RPMI8226 (cell line): ENCODE measurements around the gene ADARB1.

Experiments
- DNase-seq: peaks from one replicate; pipeline ENCODE4 v3.0.0-alpha.2; 2015

ADARB1 gene

DNA sequence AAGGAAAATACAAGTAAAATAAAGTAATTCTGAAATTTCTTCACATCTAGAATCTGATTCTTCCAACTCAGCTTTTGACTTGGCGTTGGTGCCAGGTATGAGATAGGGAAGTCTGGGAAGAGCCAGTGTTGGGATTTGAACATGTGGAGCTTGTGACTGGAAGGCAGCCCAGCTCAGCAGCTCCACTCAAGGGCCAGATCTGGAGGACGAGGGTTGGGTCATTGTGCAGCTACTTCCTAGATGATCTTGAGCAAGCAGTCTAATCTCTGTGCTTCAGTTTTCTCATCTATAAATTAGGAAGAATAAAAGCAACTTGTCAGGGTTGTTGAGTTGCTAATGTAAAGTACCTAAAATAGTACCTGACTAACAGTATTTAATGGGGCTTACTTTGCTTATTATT lies 5.0 kb downstream of the ADARB1 start:
- no peak for DNase-seq

DNA sequence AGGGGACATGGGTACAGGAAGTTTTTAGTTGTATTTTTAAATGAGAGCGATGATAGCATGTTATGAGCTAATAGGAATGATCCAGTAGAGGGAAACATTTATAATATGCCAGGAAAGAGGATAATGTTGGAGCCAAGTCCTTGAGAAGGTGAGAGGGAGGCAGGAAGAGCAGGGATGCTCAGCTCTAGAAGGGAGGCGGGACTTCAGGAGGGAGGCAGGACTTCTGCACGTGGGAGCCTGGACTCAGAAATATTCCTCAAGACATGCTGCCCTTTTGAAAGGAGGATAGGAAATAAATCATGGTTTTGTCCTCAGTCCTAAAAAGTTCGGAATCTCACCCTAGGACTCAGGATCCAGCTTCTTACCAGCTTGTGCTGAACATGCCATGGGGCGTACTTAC lies 5.9 kb downstream of the ADARB1 start:
- no peak for DNase-seq

DNA sequence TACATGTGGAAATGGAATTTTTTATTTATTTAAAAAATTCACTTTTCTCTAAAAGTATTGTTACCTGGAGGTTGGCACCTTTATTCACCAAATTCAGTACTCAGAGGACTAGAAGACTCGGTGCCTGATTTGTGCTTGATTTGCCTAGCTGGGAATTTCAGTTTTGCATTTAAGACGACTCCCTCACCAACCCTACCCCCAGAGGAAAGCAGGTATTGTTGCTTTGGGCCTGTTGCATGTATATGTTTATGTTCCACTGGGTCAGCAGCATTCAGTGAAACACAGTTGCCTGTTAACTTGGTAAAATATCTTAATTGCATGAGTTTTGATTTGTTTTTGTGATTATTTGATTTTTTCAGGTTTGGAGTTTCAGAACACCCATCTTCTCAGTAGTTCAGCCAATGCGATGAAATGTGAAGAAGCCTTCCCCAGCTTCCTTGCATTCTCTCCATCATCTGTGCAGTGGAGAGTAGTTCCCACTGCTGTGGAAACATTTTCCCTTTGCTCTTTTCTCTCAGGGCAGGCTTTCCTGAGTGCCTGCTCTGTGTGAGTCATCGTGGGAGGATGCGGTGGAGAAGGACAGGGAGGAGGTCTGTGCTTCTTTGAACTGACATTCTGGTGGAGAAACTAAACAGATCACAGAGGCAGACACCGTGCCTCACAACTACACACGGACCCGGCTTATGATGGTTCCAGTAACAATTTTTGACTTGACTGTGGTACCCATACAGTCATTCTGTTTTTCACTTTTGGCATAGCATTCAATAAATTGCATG lies 6.4 kb downstream of the ADARB1 start:
- no peak for DNase-seq

DNA sequence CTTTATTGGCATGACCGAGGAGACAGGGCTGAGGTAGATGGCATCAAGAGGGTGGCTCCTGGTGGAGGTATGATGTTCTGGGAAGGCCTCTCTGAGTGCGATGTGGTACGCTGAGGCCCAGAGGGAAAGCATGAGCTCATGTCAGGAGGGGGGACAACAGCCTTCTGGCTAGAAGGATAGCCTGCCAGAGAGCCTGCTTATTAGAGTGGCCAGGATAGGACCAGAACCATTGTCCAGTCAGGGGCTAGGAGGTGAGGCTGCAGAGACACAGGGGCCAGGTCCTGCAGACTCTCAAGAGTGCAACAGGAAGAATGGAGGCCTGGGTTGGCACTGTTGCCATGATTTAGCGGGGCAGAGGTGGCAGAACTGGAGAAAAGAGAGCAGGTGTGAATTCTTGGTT lies 7.3 kb downstream of the ADARB1 start:
- no peak for DNase-seq

DNA sequence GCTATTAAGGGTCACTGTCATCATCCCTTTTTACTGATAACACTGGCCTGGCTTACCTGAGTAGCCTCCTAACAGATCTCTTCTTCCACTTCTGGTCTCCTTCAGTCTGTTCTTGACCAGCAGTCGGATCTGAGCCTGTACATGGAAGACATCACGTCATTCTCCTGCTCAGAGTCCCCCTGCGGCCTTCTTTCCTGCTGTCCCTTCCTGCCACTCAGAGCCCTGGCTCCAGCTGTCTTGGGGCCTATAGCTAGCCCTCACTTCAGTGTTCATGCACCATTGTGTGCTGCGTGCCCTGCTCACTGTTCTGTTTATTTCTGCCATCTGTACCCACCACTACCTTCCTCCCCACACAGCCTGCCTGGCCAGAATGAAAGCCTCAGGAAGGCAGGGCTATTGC lies 8.4 kb downstream of the ADARB1 start:
- DNase-seq, result no peak

DNA sequence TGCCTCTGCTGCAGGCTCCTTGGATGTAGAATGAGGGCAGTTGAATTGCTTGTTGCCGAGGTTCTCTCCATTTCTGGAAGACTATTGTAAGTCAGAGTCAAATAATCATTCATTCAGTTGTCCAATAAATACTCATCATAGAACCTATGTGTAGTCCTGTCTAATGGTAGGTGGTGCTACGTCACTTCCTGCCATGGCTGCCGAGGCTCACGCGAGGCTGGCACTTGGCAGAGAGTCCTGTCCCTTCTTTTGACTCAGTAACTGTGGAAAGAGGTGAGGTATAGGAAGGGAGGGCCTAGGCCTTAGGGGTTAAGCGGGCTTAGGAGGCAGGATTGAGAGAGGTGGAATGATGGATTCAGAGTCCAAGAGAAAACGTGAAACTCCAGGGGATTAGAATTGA lies 9.7 kb downstream of the ADARB1 start:
- DNase-seq, result no peak

DNA sequence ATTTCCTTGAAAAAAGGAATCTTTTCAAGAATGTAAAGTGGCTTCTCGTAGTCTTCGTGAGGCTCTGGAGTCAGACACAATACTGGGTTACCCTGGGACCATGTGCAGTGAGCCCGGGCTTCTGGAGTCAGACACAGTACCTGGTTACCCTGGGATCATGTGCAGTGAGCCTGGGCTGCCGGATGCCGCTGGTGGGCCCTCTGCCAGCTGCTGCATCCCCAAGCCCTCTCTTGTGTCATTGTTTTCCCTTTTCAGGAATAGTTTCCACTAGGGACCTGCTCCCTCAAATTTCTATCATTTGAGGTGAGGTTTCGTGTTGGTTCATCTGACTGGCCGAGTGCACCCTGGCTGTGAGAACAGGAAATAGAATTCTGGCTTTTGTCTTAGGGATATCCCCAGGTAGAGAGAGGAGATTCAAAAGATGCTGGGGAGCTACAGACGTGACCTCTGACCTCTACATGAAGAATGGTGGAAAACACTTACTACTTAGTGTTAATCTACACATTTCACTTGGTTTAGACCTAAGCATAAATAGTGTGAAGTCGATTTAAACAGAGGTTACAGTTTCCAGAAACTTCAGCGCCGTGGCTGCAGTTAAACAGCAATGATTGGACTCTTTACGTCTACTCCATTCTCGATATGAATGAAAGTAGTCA lies 10.6 kb downstream of the ADARB1 start:
- DNase-seq, result no peak

DNA sequence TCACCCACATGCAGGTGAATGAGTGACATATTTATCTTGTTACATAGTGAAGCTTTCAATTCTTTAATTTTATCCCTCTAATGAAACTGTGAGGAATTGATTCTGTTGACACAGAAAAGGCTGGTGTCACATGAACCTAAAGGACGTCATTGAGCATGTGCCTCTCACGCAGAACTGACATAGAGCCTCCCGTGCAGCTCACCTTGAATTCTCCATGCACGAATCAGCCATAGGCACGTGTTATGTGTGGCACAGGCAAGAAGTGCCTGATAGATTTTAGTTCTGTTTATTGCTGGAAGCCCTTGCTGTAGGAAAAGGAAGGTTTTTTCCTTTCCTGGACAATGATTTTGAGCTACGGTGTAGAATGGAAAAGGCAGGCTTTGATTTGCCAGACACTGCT lies 11.3 kb downstream of the ADARB1 start:
- DNase-seq, result no peak

DNA sequence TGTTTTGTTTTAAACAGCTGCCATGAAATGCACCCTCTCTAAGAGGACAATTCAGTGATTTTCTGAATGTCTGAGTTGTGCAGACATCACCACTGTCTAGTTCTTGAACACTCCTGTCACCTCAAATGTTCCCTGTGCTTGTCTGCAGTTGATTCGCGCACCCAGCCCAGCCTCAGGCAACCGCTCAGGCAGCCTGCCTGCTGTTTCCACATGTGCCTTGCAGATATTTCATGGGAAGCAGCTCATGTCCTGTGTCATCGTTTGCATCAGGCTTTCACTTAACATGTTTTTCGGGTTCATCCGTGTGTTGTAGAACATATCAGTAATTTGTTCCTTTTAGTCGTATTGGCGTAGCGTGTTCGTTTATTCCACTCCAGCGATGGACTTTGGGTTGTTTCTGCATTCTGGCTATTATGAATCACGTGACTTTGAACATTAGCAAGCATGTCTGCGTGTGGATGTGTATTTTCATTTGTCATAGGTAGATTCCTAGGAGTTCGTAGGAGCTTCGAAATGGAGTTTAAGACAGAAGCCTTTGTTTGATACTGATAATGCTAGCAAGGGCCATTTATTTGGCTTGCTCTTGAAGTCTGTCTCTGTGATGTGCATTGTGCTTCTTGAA lies 12.1 kb downstream of the ADARB1 start:
- no peak for DNase-seq

DNA sequence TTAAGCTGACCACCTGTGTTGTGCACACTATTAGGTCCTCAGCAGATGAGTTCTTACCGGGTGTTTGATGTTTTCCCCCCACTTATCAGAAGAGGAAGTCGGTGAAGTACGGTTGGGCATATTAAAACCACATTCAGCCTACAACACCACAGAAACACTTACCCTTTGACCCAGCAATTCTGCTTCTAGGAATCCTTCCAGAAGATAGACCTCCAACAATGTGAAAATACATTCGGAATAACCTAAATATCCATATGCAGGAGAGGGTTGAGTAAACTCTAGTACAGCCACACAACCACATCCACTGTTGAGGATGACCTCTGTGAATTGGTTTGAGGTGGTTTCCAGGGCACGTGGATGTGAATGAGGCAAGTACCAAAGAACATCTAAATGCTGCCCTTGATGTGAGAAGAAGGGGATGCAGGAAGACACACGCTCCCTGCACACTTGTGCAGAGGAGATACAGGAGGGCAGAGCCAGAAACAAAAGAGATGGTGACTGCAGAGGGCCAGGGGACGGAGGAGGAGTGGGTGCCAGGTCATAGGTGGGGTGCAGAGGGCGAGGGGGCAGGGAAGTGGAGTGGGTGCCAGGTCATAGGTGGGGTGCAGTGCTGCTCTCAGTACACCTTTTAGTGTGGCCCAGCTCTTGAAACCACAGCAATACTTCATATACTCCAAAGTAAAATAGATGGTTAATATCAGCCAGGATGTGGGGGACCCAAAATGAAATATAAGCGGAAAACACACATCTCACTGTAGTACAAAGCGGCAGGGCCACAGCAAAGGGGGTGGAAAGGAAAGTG lies 12.8 kb downstream of the ADARB1 start:
- no peak for DNase-seq

DNA sequence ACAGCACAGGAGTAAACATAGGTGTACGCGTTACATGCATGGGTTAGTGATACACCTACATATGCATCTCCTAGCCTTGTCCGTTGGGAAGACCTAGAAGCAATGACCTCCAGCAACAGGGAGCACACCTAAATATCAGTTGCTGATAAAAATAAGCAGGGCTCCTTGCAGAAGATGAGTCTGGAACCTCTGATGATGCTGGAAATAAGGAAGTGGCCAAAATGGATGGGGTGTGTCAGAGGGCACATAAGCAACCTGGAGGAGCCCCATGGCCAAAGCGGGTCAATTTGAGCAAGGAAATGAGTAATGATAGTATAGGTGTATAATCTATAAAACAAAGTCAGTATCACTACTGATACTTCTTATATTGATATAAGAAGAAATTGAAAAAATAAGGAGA lies 13.7 kb downstream of the ADARB1 start:
- DNase-seq, result no peak

DNA sequence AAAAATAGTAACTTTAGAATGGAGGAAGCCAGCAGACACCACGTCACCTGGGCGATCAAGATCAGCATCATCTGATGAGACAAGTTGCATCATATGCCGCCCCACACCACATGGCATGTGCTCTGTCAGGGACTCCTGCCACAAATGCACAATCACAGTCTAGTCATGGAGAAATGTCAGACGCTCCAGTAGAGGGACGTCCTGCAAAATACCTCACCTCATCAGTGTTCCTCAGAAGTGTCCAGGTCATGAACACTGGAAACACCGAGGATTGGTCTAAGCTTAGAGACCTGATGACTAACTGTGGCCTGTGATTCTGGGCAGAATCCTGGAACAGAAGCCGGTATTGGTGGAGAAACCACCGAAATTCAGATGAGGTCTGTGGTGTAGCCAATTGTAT lies 14.3 kb downstream of the ADARB1 start:
- DNase-seq, result no peak

DNA sequence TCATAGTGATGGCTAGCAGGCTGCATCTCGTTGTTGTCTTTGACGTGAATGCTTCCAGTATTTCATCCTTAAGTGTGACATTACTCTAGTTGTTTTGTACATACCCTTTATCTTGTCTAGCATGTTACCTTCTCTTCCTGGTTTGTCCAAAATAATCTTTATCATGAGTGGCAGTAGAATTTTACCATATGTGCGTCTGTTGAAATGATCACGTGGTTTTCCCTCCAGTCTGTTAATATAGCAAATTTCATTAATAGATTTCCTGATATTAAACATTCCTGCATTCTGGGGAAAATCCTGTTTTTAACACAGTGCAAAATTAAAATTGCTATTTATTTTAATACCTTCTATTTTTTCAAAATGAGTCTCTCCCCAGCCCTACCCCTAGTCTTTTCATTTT lies 15.6 kb downstream of the ADARB1 start:
- no peak for DNase-seq

DNA sequence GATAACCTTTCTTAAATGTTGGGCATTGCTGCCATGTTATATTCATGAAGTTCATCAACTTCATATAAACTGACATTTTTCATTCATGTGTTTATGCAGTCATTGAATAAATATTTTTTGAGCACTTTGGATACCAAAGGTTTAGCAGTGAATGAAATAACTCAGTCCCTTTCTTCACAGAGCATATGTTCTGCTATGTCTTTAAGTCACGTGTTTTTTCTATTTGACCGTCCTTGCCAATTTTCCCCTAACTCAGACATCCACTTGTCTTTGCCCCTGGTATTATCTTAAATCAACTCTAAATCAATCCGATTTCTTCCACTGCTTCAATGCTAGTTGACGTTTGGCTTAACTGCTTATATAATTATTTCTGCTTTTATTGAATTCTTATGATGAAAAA lies 16.6 kb downstream of the ADARB1 start:
- no peak for DNase-seq

DNA sequence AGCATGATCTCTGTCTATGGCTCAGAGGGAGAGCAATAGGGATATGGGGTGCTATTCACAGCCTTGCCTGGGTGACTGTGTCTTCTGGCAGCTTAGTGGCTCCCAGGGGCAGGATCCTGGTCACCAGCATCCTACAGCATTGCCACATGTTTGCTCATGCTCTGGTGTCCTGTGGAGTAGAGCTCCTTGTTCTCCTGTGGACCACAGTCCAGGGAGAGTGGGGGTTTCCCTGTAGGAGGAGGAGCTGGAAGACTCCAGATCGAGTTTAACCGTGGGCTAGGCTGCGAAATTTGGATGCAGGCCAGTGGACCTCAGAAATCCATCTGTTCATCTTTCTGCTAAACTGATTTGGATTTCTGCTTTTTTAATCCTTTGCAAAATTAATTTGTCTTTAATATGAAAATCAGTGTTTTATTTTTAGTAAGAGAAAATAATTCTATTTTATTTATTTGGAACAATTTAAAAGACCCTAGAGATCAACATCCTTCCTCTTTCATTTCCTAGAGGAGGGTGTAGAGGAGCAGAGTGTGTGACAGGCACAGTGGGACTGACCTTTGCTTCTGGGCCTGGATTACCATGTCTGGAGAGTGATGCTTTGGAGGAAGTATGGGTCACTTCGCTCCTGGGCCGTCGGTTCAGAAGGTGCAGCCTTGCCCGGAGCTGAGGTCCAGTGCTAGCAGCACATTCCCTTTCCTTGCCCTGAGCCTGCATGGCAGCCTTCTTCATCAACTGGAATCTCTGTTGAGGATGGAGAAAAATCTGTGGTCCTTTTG lies 17.4 kb downstream of the ADARB1 start:
- no peak for DNase-seq

DNA sequence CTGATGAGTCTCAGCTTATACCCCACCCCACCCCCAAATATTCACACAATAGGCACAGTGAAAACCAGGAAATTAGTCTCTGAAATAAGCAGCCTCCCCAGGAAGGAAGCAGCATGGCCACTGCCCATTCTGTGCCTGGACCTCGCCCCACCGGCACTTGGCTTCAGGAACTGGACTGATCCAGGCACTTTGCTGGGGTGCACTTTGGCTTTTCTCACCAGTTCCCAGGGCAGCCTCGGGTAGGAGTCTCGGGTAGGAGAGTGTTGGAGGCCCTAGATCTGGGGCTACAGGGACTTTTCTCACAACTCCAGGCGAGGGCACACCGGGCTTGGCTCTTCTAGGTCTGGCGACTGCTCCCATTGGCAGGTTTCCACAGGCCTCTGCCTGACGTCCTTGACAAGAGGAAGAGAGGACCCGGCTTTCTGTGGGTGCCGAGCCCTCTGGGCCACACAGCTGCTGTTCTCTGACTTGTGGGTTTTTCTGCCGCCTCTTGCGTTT lies 18.7 kb downstream of the ADARB1 start:
- peak; percentile 83 for DNase-seq

DNA sequence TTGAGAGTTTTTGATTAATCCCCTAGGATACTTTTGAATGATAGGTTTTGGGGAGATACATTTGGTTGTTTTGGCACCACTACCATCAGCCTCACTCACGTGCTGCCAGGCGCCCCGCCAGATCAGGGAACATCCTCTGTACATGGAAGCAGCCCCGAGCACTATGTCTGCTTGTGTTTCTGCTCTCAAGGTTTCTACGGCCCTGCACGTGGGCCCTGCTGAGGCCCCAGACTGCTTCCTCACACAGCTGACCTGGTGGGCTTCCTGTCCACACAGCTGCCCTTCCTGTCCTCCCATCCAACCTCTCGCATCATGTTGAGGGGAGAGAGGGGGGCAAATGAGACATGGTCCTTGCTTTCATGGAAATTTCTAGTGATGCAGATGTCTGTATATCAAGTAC lies 20.0 kb downstream of the ADARB1 start:
- no peak for DNase-seq

DNA sequence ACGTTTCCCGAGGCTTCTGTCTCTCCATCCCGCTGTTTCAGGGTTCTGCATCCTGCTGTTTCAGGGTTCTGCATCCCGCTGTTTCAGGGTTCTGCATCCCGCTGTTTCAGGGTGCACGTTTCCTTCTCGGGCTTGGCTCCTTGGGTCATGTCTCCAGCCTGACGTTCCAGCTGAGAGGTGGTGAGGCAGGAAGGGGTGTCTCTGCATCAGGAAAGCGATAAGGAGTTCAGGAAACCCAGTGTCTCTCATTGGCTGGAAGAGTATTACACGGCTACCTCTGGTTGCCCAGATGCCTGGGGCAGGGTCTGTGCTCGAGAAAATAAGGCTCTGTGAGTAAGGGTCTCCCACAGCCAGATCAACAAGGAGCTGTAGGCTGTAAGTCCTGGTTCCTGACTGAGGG lies 21.1 kb downstream of the ADARB1 start:
- DNase-seq, result no peak

DNA sequence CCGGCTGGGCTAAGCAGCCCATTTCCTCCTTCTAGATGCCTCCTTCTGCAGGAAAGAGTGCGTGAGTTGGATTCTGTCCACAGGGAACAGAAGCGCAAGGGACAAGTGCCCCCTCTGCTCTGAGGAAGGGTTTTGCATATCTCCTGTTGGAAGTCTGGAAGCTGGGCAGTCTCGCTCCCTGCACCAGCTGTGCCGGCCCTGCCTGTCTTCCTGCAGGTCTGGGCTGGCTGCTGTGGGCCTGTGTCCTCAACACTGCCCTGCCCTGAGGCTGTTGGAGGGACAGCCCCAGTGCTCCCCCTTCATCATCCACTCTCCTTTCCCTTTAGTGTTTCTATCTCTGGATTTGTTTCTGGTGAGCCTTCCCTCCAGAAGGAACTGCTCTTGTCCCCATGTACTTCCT lies 21.8 kb downstream of the ADARB1 start:
- no peak for DNase-seq

DNA sequence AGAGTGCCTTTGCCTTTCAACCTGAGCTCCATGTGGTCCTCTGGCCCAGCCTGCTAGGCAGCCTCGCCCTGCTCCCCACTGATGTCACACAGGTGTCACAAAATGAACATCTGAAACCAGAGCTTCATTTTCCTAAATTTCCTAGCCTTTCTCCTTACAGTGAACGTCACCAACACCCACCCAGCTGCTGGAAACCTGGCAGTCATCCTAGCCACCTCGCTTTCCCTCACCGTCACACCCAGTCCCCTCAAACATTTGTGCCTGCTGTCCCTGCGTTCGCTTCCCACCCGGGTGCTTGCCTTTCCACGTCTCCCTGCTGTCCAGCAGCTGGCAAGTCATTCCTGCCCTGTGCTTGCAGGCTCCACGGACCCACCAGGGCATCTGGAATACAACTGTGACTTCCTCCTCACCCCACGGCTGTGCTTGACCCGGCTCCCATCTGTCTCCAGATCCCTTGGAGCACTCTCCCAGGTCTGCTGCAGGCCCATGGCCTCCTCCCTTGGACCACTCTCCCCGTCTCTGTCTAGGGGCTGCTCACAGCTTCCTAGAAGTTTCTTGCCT lies 23.5 kb downstream of the ADARB1 start:
- DNase-seq, result no peak

DNA sequence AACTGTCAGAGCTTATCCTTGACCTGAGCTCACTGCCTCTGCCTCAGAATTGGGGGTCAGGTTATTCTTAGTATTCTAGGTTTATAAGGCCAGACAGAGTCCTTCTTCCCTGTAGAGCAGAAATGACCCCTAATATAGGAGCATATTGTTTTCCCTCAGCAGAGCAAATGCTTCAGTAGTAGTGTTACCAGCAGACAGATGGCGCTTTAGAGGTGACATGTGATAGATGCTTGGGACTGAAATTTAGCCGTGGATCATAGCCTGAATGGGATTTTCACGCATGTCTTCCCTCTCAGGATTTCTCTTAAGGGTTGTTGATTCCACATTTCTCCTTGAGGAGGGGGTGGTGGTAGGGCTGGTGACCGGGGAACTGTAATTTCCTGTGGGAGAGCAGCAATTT lies 24.5 kb downstream of the ADARB1 start:
- DNase-seq, result peak; percentile 59

DNA sequence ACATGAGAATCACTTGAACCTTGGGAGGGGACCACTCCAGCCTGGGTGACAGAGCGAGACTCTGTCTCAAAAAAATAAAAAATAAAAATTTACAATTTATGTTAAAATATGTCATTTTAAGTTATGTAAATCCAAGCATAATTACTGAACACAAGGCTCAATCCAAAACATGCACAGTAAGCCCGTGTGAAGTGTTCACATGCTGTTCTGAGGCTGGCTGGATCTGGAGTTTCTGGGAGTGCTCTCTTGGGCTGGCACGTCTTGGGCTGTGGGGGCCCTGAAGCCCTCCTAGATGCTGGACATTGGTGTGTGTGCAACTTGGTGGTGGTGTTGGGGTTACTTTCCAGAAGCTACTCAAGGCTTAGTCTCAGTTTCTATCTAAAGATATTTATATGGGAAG lies 25.2 kb downstream of the ADARB1 start:
- DNase-seq, result no peak
